Dermis microvascular lymphatic vessel endothelial cell (primary cell): ENCODE results near the gene RRBP1. TPM values are rescaled to one million over a fixed set of nuclear protein-coding genes. Genes with fewer than 3 reads are reported as not detected.
A peak's percentile ranks its signal among the peaks of the same experiment; 100 is the strongest.

Experiments used
- DNase-seq, 2 donors: peaks; one replicate each; pipeline versions ENCODE4 v3.0.0 to v3.0.0-alpha.2; 2010; ENCODE audit warnings: low read depth in 2 of 2
- total RNA-seq: library from RNA; depleted of rRNA; stranded (reverse); fragments of >200 nt; gene quantifications from 2 replicates; pipeline ENCODE4 v1.2.1, GENCODE V29; 2014

The RRBP1 gene
- total RNA-seq, 1 donor from 2014 or later, result 41.6 TPM

DNA sequence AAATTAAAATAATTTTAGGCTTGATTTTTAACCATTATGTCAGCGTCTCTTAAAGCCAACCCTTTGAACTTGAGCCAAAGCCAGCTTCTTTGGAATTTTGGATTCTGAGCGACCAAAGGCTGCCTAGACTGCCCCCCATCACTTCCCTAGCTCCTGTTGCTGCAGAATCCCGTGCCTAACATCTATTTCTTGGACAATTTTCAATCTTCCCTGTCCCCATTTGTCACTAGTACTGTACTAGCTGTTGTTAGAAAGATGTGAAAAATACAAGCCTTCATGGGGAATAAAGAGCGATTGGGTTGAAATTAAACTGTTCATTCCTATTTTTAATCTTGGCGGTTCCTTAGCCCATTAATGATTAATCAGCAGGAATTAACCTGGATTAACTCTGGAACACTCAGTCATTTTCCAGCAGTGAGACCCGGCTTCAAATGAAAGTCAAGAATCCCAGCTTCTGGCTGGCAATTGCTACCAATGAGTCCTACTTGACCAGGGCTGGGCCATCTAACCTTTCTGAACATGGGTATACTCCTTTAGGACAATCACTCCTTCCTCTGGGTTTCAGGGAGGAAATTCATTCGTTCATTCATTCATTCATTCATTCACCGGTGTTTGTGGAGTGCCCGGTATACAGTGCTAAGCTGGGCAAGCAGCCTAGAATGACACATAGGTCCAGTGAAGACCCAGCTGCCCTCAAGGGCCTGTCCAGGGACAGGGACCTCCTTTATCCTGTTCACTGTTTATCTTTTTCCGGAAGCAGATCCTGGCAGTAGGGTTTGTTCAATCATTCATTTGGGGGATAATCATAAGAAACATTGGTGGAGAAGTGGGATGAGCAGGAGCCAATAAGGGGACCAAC, 1.4 kb upstream of the RRBP1 start:
- no peak for DNase-seq

DNA sequence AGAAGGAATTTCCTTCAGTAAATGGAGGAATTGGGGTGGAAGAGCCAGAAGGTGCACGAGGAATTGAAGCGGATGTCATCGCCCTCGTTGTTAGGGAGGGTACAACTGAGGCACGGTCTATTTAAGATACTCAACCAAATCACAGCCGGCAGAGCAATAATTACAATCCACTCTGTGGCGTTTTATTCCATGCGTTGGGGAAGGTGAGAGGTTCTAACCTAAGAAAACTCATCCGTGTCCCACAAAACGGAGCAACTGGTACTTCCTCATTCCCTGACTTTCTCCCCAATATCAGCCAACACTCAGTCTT, 802 bp upstream of the RRBP1 start:
- no peak for DNase-seq

DNA sequence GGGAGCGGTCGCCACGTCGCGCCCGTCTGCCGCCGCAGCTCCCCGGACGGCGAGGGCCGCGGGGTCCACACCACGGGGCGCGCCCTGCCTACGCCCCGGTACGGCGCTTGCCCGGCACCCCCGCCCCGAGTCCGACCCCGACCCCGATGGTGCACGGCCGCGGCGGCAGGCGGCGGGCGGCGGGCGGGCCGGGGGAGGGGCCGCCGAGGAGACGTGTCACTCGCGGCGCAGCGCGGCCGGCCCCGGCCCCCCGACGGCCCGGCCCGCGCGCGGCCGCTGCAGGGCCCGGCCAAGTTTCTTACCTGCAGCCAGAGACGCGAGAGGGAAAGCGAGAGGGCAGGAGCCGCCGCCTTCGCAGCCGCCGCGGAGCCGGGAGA, 328 bp downstream of the RRBP1 start:
- DNase-seq, result no peak

DNA sequence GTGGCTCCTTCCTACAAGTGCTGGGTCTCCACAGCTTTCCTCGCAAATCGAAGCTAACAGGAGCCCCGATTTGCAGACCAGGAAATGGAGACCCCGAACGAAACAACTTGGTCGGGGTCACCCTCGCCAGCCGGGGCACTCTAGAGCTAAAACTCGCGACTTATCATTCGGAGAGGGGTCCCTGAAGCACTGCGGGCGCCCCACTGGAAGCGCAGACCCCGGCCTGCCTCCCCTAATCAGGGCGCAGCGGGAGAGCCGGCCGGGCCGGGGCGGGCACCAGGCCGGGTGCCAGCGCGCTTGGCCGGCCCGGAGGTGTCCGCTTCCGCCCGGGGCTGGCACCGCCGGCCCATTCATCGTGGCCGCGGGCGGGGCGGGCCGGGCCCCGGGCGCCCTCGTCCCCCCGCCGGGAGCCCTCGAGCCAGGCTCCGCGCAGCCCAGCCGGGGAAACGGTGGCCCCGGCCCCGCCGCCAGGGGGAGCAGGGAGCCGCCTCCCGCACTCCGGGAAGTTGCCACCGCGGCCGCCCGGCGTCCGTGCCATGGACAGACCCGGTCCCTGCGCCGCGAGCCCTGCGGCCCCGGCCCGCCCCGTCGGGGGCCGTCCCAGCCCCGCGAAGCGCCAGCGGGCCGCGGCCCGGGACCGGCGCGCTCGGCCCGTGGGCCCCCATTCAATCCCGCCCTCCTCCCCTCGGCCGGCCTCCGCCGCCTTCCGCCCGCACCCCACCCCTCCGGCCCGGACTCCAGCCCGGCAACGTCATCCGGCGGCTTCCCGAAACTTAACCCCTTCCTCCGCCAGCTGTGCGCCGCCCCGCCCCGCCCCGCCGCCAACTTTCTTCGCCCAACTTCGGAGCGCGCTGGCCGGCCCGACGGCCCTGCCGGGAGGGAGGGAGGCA, 961 bp downstream of the RRBP1 start:
- peak; percentile 29 to 73 for DNase-seq

DNA sequence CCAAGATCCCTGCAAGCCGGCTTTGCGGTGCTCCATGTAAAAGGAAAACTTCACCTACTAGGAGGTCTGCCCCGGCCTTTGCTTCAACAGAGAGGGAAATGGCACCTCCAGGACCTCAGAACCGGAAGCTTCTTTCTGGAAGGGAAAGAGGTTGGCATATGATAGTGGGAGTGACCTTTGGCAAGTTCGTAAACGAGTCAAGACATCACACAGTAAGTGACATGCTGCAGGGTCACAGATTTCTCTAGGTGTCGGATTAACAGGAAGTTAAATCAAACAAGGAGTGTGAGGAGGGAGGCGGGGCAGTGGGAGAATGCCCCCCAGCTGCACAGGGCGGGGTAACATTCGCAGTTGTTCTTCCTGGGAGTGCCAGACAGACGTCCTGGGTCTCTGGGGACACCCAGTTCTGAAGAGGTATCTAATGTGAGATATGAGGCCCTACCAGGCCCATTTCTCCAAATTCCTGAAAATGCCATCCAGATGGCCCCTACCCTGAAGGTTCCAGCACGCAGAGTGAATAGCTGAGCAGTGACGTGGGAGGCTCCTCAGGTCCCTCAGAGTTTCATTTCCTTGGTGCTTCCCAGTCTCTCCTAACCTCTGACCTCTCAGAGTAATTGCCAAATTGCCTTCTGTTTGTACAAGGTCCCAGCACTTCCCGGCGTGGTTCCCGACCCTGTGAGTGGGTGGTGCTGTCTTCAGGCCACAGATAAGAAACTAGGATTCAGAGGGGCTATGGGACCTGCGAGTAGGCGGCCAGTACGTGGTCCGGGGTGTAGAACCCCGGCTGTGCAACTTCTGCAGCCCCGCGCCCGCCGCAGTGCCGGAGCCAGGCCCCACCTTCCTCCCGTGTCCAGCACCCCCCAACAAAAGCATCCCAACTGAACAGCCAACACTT, 1.9 kb downstream of the RRBP1 start:
- DNase-seq, result peak in 1 of 2 donors; percentile 24

DNA sequence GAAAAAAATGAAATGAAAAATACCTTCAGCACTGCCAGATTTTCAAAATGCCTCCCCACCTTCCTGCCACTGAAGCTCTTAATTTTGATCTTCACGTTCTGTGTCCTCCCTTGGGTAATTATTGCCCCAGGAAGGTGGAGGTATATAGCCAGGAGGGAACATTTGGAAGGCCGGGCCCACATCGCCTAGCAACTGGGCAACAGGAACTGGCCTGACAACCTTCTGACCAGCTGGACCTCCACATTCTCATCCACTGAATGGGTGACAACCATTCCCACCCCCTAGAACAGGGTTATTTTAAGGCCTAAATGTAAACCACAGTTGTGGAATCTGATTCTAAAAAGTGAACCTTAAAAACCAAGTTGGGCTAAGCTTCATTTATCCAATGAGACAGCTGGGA, 3.2 kb downstream of the RRBP1 start:
- DNase-seq, result no peak

DNA sequence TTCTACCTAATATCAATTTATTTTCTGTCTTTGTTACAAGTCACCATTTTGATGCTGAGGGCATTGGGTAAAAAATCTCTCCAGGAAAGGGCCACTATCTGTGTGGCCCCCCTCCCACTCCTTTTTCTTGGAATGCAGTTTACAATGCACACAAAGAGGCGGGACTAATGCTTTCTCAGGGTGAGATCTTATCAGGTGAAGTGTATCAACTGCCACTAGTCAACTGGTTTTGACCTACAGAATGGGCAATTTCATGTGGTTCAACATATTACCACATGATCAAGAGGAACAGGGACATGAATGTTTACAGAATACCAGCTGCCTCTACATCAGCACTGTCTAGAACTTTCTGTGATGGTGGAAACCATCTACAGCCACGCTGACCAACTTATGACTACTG, 3.7 kb downstream of the RRBP1 start:
- DNase-seq, result no peak

DNA sequence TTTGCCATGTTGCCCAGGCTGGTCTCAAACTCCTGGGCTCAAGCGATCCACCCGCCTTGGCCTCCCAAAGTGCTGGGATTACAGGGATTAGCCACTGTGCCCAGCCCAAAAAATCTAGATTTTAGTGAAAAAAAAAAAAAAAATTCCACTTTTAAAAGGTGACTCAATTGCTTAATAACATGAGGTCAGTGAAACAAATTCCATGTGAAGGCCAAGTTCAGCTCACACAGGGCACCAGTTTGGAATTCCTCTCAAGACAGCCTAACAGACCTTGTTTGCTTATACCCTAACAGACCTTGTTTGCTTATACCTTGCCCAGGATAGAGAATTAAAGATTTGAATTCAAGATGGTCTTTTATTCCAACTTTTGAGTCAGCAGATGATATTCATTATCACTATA, 5.1 kb downstream of the RRBP1 start:
- no peak for DNase-seq

DNA sequence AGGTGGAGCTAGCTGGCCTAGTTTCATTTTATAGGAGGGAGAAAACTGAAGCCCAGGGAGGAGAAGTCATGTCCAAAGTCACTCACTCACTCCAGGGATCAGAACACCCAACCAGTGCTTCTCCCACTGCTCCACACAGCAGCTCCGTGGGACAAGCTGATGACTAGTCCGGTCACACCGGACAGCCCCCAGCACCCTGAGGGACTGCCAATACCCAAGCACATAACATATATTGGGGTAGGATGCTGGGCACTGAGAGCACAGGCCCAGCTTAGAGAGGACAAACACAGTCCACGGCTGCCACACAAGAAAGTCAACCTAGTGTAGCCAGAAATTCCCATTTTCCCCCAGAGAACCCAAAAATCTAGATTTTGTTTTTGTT, 5.7 kb downstream of the RRBP1 start:
- no peak for DNase-seq

DNA sequence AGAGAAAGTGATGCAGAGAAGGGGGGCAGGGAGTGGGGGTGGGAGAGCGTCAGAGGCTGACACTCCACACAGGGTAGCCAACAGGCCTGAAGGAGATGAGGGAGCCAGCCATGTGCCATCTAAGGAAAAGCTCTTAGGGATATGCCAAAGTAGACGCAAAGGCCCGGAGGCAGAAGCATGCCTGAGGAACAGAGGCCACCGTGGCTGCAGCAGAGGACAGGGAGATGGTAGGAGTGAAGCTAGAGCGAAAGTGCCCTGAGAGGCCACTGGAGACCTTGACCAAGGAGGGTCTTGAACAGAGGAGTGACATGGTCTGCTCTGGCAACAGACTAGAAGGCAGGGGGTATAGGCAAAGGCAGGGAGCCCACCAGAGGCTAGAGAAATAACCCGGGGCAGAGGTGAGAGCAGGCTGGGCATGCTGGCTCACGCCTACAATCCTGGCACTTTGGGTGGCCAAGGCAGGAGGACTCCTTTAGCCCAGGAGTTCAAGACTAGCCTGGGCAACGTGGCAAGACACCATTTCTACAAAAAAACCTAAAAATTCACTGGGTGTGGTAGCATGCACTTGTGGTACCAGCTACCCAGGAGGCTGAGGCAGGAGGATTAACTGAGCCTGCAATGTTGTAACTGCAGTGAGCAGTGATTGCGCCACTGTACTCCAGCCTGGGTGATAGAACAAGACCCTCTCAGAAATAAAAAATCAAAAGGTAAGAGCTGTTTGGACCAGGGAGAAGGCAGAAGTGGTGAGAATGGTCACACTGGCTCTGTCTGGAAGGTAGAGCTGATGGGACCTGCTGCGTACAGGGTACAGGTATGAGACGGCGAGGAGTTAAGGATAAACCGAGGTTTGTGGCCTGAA, 6.3 kb downstream of the RRBP1 start:
- DNase-seq, result no peak

DNA sequence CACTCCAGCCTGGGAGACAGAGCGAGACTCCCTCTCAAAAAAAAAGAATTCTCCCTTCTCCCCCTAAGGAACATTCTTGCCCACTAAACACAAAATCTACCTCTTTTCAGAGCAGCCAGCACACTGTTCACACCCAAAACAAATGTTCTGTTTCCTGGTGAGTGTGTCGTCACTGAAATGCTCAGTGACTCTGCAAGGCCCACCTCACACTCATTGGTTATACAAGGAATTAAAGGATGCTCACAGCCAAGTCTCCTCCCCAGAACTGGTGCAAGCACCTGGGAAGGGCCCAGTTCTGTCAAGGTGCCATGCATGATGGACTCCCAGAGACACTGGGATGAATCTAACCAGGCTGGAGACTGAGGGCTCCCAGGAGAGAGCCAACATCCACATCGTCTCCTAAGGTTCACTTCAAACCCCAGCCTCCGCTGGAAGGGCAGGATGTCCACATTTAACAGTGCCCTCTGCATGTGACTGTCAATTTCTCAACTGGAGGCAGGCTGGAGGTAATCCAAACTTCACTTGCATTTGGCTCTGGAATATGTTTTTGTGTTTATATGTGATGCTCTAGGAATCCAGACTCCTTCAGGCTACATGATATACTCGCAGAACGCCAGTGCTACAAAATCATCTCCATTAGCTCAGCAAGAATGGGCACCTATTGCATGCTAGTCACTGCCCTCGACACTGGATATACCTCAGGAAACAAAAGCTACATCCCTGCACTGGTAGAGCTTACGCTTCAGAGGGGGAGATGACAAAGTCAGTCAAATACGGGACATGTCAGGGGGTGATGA, 7.1 kb downstream of the RRBP1 start:
- no peak for DNase-seq

DNA sequence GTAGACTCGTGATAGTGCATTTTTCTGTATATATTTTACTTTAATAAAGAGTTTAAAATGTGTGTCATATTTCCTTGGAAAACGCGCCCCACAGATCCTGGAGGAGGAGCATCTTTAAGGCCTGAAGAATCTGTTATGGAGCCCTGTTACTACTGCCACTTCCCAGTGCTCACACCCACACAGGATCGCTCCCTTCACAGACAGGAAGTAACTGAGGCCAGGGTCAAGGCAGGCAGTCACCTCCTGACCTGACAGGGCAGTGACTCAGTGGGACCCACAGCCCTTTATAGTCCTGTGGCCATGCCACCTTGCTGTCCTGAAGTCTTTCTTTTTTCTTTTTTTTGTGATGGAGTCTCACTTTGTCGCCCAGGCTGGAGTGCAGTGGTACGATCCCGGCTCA, 9.0 kb downstream of the RRBP1 start:
- no peak for DNase-seq

DNA sequence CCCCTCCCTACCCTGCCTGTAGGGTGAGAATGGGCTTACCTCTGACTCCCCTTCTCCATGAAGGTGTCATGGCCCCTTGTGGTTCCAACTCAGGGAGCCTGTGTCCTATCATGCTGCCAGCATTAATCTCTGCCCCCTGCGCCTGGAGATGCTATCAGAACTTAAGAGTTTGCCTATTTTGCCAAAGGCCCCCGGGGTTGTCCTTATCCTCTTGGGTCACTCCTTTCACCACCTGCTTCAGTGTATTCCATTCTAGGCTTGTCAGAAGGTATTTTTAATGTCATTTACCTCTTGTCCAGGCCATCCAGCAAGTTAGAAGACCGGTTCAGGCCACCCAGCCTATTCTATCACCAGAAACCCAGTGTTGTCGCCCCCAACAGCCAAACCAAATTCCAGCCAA, 10.5 kb downstream of the RRBP1 start:
- DNase-seq, result no peak

DNA sequence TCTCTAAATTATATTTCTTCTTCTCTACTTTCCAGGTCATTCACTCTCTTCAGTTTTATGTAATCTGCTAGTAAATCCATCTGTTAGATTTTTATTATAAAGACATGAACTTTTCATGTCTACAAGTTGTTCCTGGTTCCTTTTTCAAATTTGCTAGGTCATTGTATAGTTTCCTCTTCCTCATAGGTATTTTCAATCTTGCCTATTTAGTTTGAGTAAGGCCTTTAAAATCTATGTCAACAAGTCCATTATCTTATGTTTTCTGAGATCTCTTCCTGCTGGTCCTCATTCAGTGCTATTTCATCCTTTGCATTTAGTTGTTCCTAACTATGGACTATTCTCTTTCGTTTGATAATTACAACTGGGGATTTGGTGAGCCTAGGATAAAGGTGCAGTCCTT, 11.0 kb downstream of the RRBP1 start:
- DNase-seq, result no peak

DNA sequence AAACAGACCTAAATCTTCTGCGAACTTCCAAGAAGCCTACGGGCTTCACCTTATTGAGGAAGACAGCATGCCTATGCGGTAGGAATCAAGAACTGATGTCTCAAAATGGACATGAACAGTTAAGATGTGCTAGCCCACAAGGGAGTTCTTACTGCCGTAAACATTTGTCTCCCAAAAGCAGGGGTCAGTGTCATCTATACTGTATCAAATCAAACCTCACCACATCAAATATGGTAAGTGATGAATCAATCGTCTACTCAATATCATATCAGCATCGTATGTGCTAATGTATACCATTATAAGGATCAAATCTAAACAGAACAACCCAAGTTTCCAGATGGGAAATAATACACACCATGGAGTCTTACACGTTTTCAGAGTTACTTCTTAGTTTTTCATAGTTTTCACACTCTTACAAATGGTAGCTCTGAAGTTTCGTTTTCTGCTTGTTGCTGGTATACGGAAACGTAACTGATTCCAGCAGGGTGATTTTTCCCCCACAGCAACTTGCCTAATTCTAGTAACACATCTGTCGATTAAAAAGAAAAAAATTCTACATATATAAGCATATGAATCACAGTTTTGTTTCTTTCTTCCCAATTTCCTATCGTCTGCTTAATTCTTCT, 12.6 kb downstream of the RRBP1 start:
- DNase-seq, result no peak

DNA sequence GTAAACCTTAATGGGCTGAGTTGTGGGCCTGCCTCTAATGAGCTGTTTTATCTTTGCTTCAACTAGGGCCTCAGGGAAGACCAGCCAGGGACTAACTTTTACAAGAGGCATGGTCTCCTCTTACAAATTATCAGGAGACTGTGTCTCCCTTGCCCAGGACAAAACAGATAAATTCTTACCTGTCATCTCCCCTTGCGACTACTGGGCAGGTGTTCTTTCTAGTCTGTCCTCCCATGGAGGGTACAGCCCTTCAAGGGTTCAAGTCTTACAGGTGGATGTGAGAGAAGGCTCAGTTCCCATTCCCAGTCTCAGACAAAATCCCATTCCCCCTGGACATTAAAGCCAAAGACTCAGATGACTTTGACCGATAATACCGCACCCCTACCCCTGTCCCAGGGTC, 13.6 kb downstream of the RRBP1 start:
- no peak for DNase-seq

DNA sequence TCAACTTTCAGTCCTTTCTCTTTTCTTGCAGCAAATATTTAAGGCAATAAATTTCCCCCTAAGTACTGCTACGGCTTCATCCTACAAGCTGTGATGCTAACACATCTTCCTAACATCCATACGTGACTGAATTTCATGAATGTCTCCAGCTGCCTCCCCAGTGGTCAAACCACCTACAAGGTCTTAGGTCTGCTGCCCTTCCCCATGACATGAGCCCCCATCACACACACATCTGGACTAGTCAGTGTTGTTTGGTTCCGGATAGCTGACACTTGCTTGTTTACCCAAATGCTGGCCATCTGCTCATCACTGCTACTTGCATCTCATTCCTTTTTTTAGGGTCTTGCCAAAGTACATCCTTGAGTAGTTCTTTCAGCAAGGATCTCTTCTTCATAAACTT, 14.6 kb downstream of the RRBP1 start:
- no peak for DNase-seq

DNA sequence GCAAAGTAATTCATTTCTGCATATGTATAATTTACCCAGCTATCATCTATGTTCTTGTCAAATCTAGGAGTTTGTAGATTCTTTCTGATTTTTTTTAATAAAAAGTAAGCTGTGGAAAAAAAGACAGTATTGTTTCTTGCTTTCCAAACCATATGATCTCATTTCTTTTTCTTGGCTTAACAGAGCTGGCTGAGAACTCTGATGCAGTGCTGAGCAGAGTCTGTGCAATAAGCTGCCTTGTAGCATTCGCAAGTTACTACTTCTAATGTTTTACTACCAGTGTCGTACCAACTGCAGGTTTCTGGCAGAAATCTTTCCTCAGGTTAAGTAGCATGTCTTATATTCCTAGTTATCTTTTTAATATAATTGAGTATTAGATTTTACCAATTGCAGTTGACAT, 15.6 kb downstream of the RRBP1 start:
- DNase-seq, result peak in 1 of 2 donors; percentile 53

DNA sequence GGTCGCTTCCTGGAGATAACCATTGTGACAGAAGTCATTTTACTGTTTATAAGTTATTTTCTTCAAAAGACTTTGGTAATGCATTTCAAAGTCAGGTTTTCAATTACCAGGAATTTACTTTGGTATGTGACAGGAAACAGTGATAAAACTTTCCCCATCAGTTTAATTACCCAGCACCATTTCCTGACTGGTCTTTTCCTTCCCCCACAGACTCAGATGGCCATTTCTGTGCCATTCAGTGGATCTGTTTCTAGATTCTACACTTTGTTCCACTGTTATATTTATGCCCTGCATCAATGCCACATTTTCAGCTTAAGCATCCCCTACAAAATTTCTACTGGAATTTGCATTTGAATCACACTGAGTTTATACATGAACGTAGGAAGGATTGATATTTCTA, 16.3 kb downstream of the RRBP1 start:
- peak; percentile 54 to 57 for DNase-seq
